NCI-H82 (cell line): Measurements from ENCODE around the gene WDR12.
"Not testable (repeated sequence)": the region's sequence is repeated elsewhere in the genome, so short reads cannot be mapped to it uniquely, and the experiment has no call there.

ENCODE experiments used
- DNase-seq: peaks from one replicate; lab custom pipeline; 2025; lab: John Stamatoyannopoulos, UW

Gene WDR12

GRCh38 chr2:202911512-202912341, at the start of gene WDR12, which contains the start of gene CARF:
WDR12 (minus strand) TSS chr2:202911673; CDS start chr2:202911476, 197 bp downstream.
CARF (plus strand) TSS chr2:202912275; CDS start chr2:202941903, 29,628 bp downstream.
- DNase-seq, result peak; percentile 97

DNA sequence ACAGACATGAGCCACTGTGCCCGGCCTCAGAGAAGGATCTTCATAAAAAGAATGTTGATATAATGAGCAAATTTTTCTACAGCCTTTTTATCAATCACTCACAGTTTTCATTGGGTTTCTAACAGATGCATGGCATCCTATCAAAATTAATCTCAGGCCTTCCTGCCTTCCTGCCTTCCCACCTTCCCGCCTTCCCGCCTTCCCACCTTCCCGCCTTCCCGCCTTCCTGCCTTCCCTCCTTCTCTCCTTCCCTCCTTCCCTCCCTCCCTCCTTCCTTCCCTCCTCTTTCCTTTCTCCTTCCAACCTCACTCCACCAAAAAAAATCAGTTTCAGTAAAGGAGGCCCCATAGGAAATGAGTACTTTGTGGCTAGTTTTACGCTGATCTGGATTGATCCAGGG, 49.1 kb upstream of the WDR12 start:
- DNase-seq, result no peak

GRCh38 chr2:202950592-202950991, 39.1 kb upstream of the WDR12 start:
- no peak for DNase-seq

DNA sequence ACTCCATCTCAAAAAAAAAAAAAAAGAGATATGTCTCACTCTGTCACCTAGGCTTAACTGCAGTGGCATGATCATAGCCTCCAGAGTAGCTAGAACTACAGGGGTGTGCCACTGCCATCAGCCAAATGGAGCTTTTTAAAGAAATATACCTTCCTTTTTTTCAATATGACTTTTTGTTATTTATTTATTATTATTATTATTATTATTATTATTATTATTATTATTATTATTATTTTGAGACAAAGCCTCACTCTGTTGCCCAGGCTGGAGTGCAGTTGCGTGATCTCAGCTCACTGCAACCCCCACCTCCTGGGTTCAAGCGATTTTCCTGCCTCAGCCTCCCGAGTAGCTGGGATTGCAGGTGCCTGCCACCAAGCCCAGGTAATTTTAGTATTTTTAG, 37.9 kb upstream of the WDR12 start:
- not testable (repeated sequence) for DNase-seq

DNA sequence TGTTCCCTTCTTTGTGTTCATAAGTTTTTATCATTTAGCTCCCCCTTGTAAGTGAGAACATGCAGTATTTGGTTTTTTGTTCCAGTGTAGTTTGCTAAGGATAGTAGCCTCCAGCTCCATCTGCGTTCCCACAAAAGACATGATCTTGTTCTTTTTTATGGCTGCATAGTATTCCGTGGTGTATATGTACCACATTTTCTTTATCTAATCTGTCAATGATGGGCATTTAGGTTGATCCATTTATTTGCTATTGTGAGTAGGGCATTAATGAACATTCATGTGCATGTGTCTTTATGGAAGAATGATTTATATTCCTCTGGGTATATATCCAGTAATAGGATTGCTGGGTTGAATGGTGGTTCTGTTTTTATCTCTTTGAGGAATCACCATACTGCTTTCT, 34.0 kb upstream of the WDR12 start:
- no peak for DNase-seq

- no peak for DNase-seq
Measured at GRCh38 chr2:202944816-202945215, 33.3 kb upstream of the WDR12 start.

GRCh38 chr2:202944408-202944807, 32.9 kb upstream of the WDR12 start:
- DNase-seq, result no peak

GRCh38 chr2:202941771-202942170, 30.3 kb upstream of the WDR12 start:
- no peak for DNase-seq

- DNase-seq, result no peak
Measured at GRCh38 chr2:202938960-202939359, 27.5 kb upstream of the WDR12 start.

DNA sequence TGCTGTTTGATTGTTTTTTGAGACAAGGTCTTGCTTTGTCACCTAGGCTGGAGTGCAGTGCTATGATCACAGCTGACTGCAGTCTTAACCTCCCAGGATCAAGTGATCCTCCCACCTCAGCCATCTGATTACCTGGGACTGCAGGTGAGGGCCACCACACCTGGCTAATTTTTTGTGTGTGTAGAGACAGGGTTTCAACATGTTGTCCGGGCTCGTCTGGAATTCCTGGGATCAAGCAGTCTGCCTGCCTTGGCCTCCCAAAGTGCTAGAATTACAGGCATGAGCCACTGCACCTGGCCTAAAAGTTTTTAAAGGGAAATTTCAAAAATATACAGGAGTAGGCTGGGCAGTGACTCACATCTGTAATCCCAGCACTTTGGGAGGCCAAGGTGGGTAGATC, 23.0 kb upstream of the WDR12 start:
- DNase-seq, result no peak

- no peak for DNase-seq
Measured at GRCh38 chr2:202933958-202934357, 22.5 kb upstream of the WDR12 start.

DNA sequence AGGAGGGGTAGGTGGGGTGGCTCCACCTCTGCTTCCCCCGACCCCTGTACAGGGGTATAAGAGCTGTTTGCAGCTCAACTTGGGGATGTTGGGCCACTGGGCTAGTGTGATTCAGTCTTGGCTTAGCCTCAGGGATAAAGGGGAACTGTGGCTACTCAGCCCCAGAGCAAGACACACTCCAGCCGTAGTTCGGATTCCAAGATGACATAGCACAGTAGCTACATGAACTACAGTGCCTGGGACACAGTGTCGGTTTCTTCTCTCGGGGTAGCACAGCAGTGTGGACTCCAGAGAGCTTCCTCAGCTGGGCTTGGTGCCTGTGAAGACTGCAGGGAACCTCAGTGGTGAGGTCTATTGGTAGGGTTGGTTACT, 21.7 kb upstream of the WDR12 start:
- no peak for DNase-seq

DNA sequence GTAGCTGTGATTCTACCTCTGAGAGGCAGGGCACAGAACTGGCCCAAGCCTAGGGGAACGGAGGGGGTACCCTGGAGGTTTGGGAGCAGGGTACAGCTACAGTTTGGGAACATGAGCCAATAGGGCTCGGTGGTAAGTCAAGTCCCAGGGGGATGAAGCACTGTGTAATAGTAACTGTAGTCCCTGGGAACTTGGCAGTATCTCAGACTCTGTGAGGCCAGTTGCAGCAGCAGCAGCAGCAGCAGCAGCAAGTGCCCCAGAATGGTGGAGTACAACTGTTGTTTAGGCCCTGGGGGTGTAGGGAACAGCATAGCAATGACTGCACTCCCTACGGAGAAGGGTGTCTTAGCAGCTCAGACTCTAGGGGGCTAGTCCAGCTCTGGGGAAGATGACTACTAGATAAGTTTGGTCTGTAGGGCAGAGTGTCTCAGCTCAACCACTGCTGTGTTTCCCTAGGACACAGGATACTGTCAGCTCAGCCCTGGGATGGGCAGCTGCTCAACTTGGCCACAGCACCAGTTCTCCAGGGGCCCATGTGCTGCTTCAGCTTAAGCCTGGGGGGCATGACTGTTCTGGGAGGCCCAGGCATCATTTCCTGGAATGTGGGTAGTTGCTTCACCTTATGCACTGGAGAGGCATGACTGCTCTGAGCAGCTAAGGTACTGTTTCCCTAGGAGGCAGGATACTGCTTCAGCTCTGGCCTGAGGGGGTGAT, 21.1 kb upstream of the WDR12 start:
- no peak for DNase-seq

GRCh38 chr2:202918860-202919259, 7.4 kb upstream of the WDR12 start:
- DNase-seq, result no peak

GRCh38 chr2:202912342-202913201, 1.1 kb upstream of the WDR12 start:
- DNase-seq, result not testable (repeated sequence)

- no peak for DNase-seq
Measured at GRCh38 chr2:202911203-202911511, 316 bp downstream of the WDR12 start.

- DNase-seq, result no peak
Measured at GRCh38 chr2:202910698-202911097, 775 bp downstream of the WDR12 start.

- not testable (repeated sequence) for DNase-seq
Measured at GRCh38 chr2:202910250-202910649, 1.2 kb downstream of the WDR12 start.

DNA sequence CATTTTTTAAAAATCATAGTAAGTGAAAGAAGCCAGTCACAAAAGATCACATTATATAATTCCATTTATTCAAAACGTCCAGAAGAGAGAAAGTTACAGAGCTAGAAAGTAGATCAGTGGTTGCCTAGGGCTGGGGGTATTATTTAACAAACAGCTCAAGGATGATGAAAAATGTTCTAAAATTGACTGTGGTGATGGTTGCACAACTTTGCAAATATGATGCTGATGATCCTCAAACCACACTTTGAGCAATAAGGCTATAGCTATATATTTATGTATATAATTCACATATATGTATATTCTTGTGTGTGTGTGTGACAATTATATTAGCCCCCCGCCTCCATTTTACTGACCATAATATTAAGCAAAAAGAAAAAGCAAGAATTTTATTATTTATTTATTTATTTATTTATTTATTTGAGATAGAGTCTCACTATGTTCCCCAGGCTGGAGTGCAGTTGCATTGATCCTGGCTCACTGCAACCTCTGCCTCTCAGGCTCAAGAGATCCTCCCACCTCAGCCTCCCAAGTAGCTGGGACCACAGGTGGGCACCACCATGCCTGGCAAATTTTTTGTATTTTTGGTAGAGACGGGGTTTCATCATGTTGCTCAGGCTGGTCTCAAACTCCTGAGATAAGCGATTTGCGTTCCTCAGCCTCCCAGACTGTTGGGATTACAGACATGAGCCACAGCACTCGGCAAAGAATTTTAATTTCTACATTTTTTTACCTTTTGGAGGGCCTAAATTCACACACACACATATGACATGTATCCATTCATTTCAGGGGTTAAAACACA, 1.9 kb downstream of the WDR12 start:
- no peak for DNase-seq

- DNase-seq, result no peak
Measured at GRCh38 chr2:202908186-202908585, 3.3 kb downstream of the WDR12 start.

DNA sequence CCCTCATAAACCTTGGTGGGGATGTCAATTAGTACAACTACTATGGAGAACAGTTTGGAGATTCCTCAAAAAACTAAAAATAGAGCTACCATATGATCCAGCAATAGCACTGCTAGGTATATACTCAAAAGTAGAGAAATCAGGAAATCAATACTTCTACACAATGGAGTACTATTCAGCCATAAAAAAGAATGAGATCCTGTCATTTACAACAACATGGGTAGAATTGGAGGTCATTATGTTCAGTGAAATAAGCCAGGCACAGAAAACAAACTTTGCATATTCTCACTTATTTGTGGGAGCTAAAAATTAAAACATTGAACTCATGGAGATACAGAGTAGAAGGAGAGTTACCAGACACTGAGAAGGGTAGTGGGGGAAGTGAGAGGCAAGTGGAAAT, 6.0 kb downstream of the WDR12 start:
- not testable (repeated sequence) for DNase-seq

- no peak for DNase-seq
Measured at GRCh38 chr2:202885190-202885589, 26.3 kb downstream of the WDR12 start.
